ENCODE data around the gene C20orf144.

DNA sequence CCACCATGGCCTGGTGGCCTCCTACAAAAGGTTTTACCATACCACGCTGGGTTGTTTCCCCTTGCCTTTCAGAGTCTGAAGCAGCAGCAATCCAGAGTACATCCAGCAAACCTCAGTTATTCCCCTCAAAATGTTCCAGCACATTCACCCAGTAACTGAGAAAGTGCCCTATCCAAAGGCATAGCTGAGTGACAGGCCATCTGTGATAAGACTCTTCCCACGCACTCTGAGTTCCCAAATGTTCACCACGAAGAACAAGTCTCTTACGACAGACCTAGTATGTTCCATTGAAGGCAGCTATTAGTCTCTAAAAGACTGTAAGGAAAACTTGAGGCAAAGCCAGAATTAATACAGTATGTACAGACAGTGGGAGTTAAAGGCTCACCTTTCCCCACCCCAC is 31.6 kb upstream of the C20orf144 start:
- TF ChIP-seq, protein P1, sequence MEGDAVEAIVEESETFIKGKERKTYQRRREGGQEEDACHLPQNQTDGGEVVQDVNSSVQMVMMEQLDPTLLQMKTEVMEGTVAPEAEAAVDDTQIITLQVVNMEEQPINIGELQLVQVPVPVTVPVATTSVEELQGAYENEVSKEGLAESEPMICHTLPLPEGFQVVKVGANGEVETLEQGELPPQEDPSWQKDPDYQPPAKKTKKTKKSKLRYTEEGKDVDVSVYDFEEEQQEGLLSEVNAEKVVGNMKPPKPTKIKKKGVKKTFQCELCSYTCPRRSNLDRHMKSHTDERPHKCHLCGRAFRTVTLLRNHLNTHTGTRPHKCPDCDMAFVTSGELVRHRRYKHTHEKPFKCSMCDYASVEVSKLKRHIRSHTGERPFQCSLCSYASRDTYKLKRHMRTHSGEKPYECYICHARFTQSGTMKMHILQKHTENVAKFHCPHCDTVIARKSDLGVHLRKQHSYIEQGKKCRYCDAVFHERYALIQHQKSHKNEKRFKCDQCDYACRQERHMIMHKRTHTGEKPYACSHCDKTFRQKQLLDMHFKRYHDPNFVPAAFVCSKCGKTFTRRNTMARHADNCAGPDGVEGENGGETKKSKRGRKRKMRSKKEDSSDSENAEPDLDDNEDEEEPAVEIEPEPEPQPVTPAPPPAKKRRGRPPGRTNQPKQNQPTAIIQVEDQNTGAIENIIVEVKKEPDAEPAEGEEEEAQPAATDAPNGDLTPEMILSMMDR (IDR thresholded peaks at IDR 0.05) = no peak
- no peak for TF ChIP-seq POLR2A (IDR thresholded peaks at IDR 0.05)

All from body of pancreas (tissue), 4 donors.